ENCODE results near the gene PPIL1.

The PPIL1 gene

DNA sequence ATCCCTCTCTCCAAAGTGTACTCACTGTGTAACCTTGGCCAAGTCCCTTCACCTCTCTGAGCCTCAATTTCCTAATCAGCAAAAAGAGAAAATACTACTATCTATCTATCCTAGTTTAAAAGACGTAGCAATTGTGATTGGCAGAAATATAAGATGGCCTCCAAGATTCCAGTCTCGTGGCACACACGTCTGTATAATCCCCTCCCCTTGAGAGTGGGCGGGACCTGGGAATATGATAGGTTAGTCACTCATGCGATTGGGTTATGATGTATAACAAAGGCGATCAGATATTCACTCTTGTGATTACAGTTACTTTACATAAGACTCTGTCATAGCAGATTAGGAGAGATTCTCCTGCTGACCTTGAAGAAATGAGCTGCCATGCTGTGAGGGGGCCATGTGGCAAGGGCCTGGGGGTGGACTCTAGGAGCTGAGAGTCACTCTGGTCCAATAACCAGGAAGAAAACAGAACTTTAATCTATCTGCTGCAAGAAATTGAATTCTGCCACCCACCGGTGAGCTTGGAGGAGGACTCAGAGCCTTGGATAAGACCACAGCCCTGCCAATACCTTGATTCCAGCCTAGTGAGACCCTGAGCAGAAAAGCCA lies 41.3 kb downstream of the PPIL1 start:
- no peak for DNase-seq

DNA sequence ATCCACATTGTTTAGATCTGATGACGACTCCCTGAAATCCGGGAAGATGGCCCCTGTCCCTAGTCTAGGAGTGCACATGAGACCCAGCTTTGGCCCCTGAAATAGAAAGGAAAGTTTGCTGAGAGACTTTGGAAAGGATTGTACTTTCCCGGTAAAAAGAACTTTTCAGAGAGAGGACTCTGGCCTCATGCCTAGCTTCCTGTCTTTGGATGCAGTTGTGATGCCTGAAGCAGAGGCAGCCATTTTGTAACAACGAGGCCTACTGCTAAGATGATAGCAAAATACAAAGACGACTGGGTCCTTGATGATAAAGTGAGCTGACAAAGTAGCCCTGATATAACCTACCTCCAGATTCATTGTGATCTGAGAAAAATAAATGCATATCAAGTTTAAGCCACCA lies 42.3 kb downstream of the PPIL1 start:
- no peak for DNase-seq

DNA sequence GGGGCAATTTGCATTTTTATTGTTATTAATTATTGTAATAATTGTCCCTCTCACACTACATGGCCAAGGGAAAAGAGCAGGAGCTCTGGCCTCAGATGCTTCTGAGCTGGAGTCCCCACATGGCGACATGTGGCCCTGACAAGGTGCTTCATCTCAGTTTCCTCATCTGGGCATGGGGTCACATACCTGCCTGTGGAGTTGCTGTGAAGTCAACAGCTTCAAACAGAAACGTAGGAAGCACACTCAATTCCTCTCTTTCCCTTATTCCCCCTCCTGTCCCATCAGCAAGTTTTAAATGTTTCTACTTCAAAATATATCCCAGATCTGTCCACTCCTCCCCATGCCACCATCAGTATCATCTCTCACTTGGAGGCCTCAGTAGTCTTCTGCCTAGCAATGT lies 44.0 kb downstream of the PPIL1 start:
- no peak for DNase-seq

DNA sequence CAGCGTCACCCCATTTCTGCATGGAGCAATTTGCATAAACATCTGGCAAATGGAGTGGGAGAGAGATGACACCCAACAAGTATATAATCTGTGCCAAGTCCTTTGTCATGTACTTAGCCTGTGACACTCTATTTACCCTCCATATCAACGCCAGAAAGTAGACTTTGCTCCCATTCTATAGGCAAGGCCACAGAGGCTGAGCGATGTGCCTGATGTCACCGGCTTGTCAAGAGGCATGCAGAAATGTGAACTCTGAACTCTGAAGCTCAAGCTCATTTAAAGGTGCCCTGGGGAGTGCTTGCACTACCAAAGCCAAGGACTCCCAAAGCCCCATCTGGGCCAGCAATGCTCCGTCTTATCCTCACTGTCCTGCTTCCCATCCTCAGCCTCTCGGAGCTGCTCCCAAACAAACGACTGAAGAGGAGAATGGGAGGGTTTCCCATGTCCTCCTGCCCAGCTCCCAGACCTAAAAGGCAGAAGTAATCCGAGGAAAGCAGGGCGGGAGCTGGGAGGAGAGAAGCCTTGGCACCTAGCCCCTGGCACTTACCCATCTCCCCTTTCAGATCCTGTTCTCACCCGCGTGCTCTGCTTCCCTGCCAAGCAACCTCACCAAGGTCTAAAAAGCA lies 44.6 kb downstream of the PPIL1 start:
- DNase-seq: no peak

DNA sequence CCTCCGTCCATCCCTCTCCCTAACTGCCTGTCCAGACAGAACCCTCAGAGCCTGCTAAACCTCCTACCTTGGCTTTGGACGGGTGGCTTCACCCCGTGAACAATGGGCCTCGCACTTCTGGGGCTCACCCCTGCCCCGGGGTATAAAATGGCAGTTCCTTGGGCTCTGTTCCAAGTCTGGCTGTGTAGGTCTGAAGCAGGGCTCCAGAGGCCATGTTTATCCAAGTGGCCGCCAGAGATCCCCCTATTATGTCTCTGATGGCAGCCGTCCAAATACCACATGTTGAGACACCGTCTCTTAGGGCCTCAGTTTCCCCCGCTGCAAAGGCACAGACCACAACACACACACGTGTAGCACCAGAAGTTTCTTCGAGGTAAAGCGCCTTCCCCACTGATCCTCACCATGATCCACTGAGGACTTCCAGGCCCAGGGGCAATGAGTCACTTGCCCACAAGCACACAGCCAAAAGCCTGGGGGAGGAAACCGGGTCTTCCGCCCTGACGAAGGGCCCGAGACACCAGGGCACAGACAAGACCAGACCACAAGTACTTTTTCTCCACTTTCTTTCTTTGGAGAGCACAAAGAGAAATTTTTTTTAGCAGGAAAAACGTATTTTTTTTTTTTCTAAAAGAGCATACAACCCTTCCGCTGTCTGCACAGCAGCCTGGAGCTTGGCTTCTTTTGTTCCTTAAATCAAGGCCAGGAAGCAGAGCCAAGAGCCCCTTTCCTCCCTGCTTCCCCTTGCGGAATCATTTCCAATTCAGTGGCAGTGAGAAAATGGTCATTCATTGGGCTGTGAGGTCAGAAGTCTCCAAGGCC lies 47.1 kb downstream of the PPIL1 start:
- peak; percentile 17 for DNase-seq

DNA sequence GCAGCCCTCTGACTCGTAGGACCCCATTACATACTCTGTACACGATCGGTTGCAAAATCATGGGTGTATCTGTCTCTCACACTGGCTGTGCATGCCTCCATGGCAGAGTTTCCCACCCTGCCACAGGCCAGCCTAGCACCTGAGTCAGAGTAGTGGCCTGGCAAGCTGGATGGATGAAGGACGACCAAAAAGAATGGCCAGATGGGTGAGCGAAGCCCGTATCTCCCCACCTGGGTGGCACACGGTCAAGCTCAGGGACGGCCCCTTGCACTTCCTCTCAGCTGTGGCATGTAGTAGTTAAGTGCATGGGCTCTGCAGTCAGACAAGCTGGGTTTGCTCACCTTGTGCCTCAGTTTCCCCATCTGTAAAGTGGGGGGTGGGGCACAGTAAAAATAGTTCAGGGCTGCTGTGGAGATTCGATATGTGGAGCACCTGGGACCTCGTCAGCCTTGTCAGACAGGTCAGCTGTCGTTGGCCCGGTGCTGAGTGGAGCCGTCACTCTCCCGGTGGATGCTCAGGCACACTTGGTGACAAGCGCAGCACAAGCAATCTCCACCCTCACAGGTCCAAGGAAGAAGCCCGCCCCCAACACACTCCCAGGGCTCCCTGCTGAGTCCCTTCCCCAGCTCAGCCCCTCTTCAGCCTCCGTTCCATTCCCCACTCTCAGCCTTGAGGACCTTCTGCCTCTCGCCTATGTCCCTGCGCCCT lies 47.9 kb downstream of the PPIL1 start:
- no peak for DNase-seq

DNA sequence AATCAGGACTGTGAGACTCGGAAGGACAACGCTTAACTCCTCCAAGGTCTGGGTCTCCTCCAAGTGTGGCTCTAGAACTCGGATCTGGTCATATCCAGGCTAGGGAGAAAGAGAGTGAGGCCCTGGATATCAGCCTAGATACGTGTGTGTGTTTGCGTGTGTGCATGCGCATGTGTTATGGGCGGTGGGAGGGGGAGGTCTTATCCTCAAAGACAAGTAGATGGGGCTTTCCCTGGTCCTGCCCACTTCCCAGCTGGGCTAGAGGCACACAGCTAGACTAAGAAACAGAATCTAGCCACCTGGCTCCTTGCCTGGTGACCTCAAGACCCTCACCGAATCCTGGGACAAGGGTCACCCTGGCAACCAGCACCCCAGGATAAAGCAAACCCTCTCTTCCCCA lies 48.6 kb downstream of the PPIL1 start:
- no peak for DNase-seq

DNA sequence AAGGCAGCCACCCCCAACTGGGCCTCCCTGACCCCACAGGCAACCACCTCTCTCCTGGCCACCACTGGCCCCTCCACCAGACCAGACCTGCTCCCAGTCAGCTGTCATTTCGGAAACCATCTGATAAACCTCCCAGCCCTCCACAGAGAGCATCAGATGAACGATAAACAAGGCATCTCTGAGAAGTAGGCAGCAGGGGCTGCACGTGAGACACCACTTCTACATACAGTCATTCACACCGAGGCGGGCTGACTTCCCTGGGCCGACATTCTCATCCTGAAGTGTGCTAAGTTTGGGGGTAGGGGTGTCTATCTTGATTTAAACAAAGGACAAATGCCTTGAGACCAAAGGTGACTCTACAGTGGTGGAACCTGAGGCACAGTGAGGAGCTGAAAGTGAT lies 49.2 kb downstream of the PPIL1 start:
- DNase-seq: no peak

DNA sequence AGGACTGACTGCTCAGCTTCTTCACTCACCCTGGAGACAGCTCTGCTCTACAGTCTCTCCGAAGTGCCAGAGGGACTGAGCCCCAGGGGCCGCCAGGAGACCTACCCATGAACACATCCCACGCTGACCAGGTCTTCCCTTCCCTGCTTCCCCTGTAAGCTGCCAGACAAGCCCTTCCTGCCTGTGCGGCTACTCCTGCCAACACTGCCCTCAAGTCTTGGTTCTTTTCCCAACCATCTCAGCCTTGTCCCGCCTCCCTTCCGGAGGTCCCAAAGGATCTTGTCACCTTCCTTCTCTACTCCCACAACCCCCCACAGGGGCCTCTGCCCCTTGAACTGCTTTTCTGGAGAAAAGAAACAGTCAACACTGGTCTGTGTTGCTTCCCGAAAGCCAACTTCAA lies 50.4 kb downstream of the PPIL1 start:
- no peak for DNase-seq

DNA sequence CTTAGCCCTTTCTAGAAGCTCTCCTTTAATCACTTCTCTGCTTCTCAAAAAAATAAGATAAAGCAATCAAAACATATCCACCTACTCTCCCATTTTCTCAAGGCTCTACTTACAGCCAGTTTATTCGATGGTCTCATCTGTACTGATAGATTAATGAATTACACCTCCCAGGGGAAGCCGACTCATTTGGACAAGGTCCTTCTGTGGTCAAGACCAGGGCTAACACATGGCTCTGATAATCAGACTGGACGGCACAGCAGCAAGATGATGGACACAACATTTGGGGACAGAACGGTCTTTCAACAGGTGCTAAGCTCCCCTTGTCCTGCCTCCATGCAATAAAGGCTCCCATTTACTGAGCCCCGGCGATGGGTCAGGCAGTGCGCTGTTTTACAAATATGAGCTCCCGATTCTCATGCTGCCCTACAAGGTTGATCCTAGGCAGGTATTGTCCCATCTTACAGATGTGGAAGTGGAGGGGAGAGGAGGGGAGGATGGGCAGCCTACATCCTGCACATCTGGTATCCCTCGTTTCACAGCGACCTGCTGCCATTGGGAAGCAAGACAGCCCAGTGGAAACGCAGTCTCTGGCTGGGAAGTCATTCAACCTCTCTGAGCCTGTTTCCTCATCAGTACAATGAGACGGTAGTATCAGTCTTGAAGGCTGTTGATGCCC lies 51.0 kb downstream of the PPIL1 start:
- DNase-seq: no peak

DNA sequence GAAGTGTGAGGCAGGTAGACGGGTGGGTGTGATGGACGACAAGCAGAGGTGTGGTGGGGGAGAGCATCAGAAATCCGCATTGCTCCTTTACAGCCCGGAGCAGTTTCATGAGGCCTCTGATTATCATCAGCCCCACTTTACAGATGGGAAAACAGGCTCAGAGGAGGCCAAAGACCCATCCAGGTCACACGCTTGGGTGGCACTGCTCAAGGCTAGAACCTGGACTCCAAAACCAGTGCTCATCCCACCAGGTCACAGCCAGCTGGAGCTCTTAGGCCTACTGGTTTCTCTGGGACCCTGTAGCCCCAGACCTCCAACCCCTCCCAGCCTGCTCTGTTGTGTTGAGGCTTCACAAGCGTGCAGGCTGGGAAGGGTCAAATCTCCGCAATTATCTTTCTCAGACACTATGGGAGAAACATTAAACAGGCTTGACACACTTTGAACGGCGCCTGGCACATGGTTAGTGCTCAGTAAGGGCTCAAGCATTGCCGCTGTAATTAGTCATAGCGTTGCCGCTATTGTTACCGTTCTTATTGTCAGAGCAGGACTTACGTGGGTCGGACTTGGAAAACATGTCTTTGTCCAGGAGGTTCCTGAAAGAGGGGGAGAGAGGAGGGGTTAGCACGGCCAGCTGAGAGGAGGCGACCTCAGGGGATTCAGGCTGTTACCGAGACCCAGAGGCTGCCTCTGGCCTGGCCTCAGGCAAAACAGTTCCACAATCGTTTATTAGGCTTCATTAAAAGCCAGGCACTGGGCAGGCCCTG lies 51.9 kb downstream of the PPIL1 start:
- DNase-seq: no peak

DNA sequence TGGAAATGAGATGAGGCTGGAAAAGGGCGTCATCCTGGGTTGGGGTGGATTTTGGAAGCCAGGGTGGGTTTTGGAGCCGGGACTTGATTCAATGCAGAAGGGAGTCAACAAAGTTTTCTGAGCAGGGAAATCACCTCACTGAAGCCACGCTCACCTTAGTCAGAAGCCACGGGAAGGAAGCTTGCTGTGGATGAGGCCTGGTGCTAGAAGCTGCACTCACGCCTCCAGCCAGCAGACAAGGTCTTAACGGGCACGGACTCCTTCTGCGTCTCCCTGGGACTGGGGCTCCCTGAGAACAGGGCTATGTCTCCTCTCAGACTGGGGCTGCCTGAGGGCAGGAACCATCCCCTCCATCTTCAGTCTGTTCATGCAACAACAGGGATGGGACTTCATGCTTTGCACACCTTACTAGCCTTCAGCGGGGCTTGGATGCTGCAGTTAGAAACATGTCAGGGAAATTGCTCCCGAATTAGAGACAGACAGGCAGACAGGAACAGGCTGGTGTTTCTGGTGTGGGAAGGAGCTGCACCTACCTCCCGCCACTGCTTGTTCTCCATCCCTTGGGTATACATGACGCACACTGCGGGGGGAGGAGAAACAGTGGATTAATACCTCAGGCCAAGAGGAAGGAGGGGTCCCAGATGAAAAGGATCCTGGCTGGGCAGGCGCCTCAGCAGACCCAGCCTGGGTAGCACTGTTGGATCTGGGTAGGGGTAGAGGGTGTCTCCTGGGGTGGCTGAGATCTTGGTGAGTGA lies 52.8 kb downstream of the PPIL1 start:
- DNase-seq: no peak

DNA sequence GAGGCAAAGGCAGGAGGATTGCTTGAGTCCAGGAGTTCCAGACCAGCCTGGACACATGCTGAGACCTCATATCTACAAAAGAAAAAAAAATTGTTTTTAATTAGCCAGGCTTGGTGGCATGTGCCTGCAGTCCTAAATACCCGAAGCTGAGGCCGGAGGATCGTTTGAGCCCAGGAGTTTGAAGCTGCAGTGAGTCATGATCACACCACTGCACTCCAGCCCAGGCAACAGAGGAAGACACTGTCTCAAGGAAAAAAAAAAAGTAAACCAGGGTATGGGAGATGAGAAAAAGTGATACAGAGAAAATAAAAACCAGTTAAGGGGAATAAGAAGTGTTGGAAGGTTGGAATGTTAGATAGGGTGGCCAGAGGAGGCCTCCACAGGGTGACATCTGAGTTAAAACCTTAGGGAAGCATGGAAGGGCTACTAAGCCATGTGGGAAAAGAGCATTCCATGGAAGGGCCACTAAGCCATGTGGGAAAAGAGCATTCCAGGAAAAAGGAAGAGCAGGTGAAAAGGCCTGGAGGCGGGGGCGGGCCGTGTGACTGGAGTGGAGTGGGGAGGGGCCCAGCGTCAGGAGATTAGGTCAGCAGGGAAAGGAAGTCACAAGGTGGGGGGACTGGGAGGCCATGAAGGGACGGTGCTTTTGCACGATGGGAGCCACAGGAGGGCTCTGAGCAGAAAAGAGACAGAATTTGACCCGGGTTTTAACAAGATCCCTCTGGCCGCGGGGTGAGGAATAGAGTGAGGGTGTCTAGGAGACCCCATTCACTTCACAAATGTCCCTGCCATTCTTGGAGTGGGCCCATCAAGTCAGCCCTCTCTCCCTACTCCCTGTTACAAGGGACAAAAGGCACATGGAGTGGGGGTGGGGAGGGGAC lies 53.7 kb downstream of the PPIL1 start:
- no peak for DNase-seq

DNA sequence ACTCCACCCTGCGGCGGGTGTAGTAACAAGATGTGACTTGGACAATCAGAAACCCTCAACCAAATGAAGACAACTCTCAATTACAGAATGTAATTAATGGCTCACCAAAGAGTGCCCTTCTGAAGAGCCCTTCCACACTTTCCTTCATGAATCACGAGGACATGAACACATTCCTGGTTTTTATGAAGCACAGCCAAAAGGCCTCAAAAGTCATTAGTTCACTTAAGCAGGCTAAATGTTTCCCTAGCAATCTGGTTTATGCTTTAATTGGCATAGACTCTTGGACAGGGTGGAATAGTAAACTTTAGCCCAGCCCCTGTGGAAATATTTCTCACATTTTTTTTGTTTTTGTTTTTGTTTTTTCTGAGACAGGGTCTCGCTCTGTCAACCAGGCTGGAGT lies 55.8 kb downstream of the PPIL1 start:
- DNase-seq: no peak

DNA sequence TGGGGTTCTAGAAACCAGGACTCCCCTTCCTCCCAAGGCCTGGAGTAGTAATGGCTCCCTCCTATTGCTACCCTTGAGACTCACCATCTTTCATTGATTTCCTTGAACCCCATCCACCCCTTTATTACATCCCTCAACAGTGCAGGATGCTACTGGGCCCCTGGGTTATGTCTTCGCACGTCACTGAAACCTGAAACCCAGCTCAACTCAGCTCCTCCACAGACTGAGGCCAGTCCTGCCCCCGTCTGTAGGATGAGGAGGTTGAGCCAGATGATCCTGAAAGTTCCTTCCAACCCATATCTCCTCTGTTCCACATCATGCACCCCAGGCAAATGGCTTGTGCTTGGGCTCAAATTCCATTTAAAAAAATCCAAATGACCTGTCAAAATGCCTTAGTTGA lies 56.8 kb downstream of the PPIL1 start:
- no peak for DNase-seq

DNA sequence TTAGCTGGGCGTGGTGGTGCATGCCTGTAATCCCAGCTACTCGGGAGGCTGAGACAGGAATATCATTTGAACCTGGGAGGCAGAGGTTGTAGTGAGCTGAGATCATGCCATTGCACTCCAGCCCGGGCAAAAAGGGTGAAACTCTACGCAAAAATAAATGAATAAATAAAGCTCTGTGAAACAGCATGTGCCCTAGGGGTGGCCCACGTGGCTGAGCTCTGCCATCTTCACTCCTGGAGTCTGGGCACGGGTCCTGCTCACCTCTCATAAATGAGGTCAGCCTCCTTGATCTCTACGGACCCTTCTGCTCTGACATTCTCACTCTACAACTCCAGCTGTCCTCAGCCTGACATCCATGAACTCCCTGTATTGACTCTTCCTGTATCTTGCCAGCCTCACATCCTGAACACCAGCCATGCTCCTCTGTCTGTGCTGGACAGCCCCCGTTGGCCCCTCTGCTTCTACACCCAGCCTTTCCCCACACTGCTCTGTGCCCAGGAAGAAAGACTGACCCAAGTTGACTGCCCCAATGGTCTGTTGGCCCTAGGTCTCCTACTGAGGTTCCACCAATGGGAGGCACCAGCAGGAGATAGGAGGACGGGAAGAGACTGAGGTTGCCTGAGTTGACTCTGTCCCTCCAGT lies 57.3 kb downstream of the PPIL1 start:
- DNase-seq: no peak

DNA sequence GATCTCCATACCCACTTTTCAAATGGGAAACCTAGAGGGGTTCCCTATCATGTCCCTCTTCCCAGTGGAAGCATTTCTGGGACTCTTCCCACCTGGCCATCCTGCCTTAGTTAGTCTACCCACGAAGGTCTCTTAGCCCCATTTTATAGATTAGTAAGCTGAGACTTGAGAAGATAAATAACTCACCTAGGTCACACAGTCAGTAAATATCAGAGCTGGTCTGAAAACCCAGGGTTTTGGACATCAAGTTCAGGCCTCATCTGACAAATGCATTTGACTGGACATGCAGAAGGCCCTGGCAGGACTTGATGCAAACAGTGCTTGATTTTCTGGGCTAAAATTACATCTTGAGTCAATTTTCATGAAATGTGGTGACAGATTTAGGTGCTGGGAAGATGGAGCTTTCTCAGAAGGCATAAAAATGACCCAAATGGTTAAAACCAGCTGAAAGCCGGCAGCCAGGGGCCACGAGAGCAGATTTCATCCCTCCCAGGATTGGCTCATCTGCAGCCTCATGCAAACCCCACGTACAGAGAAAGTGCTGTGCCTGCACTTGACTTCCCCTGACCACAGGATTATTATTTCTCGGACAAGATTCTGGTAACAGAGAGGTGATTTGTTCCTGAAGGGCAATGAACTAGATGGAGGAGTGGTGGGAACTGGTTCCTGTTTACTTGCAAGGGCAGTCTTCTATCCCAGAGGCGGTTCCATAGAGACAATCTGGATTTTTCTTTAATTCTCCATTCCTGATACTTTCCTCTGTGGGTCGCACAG lies 58.5 kb downstream of the PPIL1 start:
- no peak for DNase-seq

DNA sequence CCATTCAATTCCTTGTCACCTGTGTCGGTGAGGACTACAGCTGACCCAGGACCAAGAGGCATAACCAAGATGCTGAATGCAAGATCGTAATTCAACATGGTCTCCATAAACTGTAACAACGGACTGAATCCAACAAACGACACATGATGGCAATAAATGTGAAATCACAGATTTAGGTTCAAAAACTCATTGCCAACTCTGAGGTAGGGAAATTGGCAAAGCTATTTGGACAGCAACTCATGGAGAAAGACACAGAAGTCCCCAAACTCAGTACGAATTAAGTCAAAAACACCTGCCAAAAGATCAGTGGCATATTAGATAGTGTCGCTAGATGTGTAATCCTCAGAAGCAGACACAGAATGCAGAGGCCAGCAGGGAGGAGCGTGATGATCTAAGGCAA lies 60.4 kb downstream of the PPIL1 start:
- DNase-seq: no peak

DNA sequence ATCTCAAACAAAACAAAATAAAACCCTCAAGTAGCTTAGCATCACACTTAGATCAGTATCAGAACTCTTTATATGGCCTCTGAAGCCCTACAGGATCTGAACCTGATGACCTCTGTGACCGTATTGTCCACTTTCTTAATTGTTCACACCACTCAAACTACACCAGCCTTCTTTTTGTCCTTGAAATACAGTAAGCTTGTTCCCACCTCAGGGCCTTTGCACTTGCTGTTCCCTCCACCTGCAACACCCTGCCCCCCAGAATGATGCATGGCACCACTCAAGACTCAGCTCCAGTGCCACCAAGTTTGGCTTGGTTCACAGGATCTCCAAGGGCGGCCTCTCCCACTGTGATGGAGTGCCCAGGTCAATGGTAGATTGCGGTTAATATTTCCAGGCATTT lies 61.1 kb downstream of the PPIL1 start:
- no peak for DNase-seq
